Fibroblast of mammary gland (primary cell): ENCODE data around the gene CPSF4.
"Not testable (repeated sequence)": the region's sequence is repeated elsewhere in the genome, so short reads cannot be mapped to it uniquely, and the experiment has no call there.

Experiments
- DNase-seq: peaks from one replicate; pipeline ENCODE4 v3.0.0-alpha.2; 2010; ENCODE audit warnings: low read depth
- H3K4me3 ChIP-seq: 2 replicates; pipeline ENCODE4 v1.5.1; 2011; ENCODE audit warnings: low read depth, mild to moderate bottlenecking, low read length, moderate library complexity; ENCODE audit not compliant: control insufficient read depth
- TF ChIP-seq, protein P1 (sequence below): conservative IDR thresholded peaks from 2 replicates; pipeline ENCODE4 v1.5.1; 2011; ENCODE audit warnings: low read depth, low read length, inconsistent platforms; ENCODE audit not compliant: control insufficient read depth, insufficient read depth

CPSF4 gene

DNA sequence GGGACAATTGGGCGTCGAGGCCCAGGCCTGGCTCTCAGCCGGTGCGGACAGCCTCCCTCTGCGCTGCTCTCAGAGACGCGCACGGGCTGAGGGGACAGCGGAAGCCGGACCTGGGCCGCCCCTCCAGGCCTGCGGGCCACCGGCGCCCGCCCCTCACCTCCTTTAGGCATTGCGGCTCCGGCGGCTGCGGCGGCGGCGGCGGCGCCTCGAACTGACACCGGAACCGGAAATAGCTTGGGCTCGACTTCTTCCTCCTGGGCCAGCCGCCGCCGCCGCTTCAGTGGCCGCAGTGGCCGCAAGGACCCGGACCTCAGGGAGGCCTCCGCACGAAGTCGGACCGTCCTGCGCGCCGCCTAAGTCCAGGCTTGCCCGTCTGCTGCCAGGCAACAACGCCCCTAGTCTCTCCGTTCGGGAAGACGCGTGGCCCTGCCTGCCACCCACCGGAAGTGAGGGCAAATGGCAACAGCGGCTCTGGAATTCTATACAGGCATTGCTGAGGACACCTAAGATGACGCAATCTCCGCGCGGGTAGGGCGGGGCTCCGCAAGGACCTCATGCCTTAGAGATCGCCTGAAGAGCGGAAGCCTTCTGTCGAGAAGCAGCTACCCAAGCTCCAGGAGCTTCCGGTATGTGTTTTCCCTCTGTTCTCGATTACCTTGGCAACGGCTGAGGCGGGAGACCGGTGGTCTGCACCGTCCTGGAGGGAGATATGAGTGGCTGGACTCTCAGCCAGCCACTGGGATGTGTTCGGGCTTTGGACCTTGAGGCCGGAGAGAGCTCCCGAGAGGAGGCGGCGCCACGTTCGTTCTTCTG lies 30.2 kb upstream of the CPSF4 start, which contains the start of the genes BUD31 and PDAP1:
TSS of gene BUD31 (plus strand) at position 591 of the 813 bp plus-strand sequence. CDS start 2,124 bp downstream, outside the sequence.
TSS of gene PDAP1 (minus strand) at position 219 of the 813 bp plus-strand sequence. CDS start at position 170, 49 bp downstream.
- DNase-seq = peak; percentile 94
- TF ChIP-seq, protein P1, sequence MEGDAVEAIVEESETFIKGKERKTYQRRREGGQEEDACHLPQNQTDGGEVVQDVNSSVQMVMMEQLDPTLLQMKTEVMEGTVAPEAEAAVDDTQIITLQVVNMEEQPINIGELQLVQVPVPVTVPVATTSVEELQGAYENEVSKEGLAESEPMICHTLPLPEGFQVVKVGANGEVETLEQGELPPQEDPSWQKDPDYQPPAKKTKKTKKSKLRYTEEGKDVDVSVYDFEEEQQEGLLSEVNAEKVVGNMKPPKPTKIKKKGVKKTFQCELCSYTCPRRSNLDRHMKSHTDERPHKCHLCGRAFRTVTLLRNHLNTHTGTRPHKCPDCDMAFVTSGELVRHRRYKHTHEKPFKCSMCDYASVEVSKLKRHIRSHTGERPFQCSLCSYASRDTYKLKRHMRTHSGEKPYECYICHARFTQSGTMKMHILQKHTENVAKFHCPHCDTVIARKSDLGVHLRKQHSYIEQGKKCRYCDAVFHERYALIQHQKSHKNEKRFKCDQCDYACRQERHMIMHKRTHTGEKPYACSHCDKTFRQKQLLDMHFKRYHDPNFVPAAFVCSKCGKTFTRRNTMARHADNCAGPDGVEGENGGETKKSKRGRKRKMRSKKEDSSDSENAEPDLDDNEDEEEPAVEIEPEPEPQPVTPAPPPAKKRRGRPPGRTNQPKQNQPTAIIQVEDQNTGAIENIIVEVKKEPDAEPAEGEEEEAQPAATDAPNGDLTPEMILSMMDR = no peak
- peak within 1 kb of the TSS; percentile 98 for H3K4me3 ChIP-seq

DNA sequence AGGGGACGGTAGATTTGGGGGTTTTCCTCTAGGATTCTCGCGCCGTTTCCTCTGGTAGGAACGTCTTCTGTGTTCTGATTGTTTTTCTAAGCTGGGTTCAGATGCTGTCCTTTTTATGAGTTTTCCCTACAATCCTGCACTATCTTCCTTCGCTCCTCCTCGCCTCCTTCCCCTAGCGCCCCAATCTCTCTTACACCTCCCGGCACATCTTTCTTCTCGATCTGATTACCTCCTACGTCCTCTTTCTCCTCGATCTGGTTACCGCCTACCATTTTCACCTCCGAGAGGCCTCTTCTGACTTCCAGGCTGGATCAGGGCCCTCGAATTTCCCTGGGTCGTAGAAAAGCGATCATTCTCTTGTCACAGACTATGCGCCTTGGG lies 29.6 kb upstream of the CPSF4 start:
- TF ChIP-seq, protein P1 = no peak
- peak overlapping the region; percentile 98 for H3K4me3 ChIP-seq
- no peak for DNase-seq

DNA sequence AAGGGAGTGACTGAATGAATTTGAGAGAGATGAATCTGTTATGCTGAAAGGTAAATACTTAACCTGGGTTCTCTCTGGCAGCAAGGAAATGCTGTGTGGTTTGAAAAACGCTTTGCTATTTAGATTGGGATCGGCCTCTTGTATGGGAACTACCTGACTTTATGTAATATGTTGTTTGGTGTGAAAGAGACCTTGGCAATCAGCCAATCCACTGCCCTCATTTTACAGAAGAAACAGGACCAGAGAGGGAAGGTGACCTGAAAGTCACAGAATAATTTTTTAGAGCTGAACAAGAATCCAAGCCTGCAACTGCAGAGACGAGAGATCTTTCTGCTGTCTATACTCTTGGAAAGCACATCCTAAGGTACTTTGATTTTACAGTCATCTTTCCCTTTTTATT lies 28.9 kb upstream of the CPSF4 start:
- H3K4me3 ChIP-seq = peak overlapping the region; percentile 98
- no peak for DNase-seq
- TF ChIP-seq, protein P1 = no peak

DNA sequence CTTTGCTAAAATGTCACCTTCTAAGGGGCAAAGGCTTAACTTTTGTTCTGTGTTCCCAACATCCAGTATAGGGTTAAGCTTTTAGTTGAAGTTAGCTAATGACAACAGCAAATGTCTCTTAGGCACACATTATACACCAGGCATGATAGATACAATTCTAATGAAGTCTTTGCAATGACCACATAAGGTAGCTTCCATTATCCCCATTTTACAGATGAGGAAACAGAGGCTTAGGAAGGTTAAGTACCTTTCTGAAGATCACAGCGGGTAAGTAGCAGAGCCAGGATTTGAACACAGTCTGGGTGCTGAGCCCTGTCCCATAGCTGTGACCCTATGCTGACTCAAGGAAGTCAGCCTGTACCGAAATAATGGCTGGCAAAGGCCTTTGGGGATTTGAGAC lies 28.1 kb upstream of the CPSF4 start:
- TF ChIP-seq, protein P1 = no peak
- no peak overlapping the region for H3K4me3 ChIP-seq
- DNase-seq = no peak

DNA sequence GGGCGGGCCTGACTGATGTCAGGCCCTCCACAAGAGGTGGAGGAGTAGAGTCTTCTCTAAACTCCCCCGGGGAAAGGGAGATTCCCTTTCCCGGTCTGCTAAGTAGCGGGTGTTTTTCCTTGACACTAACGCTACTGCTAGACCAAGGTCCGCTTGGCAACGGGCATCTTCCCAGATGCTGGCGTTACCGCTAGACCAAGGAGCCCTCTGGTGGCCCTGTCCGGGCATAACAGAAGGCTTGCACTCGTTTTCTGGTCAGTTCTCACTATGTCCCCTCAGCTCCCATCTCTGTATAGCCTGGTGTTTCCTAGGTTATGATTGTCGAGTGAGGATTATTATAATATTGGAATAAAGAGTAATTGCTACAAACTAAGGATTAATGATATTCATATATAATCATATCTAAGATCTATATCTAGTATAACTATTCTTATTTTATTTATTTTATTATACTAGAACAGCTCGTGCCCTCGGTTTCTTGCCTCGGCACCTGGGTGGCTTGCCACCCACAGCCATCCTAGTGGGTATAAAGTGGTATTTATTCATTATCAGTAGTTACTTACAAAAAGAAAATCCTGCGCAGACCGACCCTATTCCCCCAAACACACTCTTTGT lies 23.1 kb upstream of the CPSF4 start:
- TF ChIP-seq, protein P1 = peak; percentile 59
- H3K4me3 ChIP-seq = not testable (repeated sequence)
- peak; percentile 79 for DNase-seq

DNA sequence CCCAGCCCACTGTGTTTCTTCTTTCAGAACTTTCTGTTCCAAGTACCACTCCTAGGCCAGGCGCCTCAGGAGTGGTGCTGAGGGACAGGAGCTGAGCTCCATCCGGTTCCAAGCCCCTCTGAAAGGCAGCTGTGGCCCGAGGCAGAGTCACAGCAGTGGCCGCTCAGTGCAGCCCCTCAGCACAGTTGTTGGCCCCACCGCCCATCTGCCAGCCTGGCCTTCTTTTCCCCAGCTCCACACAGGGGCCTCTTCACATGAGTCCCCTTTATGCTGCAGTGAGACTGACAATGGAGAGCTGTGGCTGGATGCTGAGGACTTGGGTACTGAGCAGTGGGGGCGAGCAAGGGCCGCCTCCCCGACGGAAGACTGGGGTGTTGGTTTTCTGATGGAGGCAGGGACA lies 20.5 kb upstream of the CPSF4 start:
- TF ChIP-seq, protein P1 = no peak
- H3K4me3 ChIP-seq = no peak overlapping the region
- no peak for DNase-seq
